HepG2 (cell line): ENCODE results near the gene KDM4B. TPM values are rescaled to one million over a fixed set of nuclear protein-coding genes. Genes with fewer than 3 reads are reported as not detected.

Experiments used
- CCAR2 ChIP-seq: fragments of 200-400 bp; formaldehyde crosslinking; optimal IDR thresholded peaks from 2 replicates; pipeline ENCODE3; 2018; ENCODE audit warnings: low read depth, mild to moderate bottlenecking, low read length, moderate library complexity
- DDIT3 ChIP-seq: sonication (generic); formaldehyde crosslinking; IDR thresholded peaks from 2 replicates; pipeline ENCODE4 v1.4.0; 2020; ENCODE audit warnings: mild to moderate bottlenecking, missing genetic modification reagents
- DPF2 ChIP-seq: sonication (generic); formaldehyde crosslinking; IDR thresholded peaks from 2 replicates; pipeline ENCODE4 v1.4.0; 2020; ENCODE audit warnings: mild to moderate bottlenecking, low read depth, missing genetic modification reagents, borderline replicate concordance
- GABPB1 ChIP-seq: IDR thresholded peaks from 2 replicates; pipeline ENCODE4 v1.6.1; 2016; ENCODE audit warnings: mild to moderate bottlenecking, missing genetic modification reagents, moderate library complexity, missing compliant biosample characterization
- GATAD2A ChIP-seq: IDR thresholded peaks from 2 replicates; pipeline ENCODE4 v1.6.1; 2016
- HINFP ChIP-seq: sonication (generic); formaldehyde crosslinking; IDR thresholded peaks from 2 replicates; pipeline ENCODE4 v1.4.0; 2020; ENCODE audit warnings: low read depth, mild to moderate bottlenecking, missing genetic modification reagents
- MXD1 ChIP-seq: sonication (generic); formaldehyde crosslinking; IDR thresholded peaks from 2 replicates; pipeline ENCODE4 v1.4.0; 2020; ENCODE audit warnings: mild to moderate bottlenecking, missing genetic modification reagents
- NONO ChIP-seq, 2 experiments: fragments of 450-650 bp in 1 of 2; sonication (generic) in 1 of 2; formaldehyde crosslinking in 1 of 2; IDR thresholded peaks in 1 of 2; conservative IDR thresholded peaks in 1 of 2; 2 replicates each; pipeline versions ENCODE4 v1.6.1 to v1.8.0; 2017 to 2022; ENCODE audit warnings: mild to moderate bottlenecking in 1 of 2, missing genetic modification reagents in 1 of 2, moderate library complexity in 1 of 2
- PITX1 ChIP-seq: sonication (generic); formaldehyde crosslinking; IDR thresholded peaks from 2 replicates; pipeline ENCODE4 v1.5.1; 2020; ENCODE audit warnings: mild to moderate bottlenecking, missing genetic modification reagents
- RAD21 ChIP-seq: fragments of 450-650 bp; formaldehyde crosslinking; IDR thresholded peaks from 2 replicates; pipeline ENCODE4 v1.5.0; 2020; ENCODE audit warnings: mild to moderate bottlenecking
- SIX1 ChIP-seq: sonication (generic); formaldehyde crosslinking; IDR thresholded peaks from 2 replicates; pipeline ENCODE4 v1.4.0; 2020; ENCODE audit warnings: missing genetic modification reagents, borderline replicate concordance
- SKIL ChIP-seq: sonication (generic); formaldehyde crosslinking; IDR thresholded peaks from 2 replicates; pipeline ENCODE4 v1.8.0; 2022; ENCODE audit warnings: missing genetic modification reagents, mild to moderate bottlenecking, moderate library complexity, borderline replicate concordance
- ZBTB4 ChIP-seq: sonication (generic); formaldehyde crosslinking; IDR thresholded peaks from 2 replicates; pipeline ENCODE4 v1.4.0; 2020; ENCODE audit warnings: missing genetic modification reagents, mild to moderate bottlenecking, borderline replicate concordance
- ZNF350 ChIP-seq: sonication (generic); formaldehyde crosslinking; IDR thresholded peaks from 2 replicates; pipeline ENCODE4 v1.4.0; 2020; ENCODE audit warnings: mild to moderate bottlenecking, low read depth, missing genetic modification reagents, borderline replicate concordance
- ZNF362 ChIP-seq: sonication (generic); formaldehyde crosslinking; IDR thresholded peaks from 2 replicates; pipeline ENCODE4 v1.4.0; 2020; ENCODE audit warnings: missing genetic modification reagents, mild to moderate bottlenecking, borderline replicate concordance
- polyA plus RNA-seq, 8 experiments: library from polyadenylated mRNA; depleted of rRNA in 3 of 8; stranded (reverse) in 7 of 8; unstranded in 1 of 8; fragments of >200 nt; fragmentation: Illumina TruSeq in 4 of 8; extraction: Trizol in 4 of 8; gene quantifications; 2 replicates each; pipeline versions ENCODE4 v1.2.1 to v1.2.3, GENCODE V29; 2011 to 2016; ENCODE audit warnings: low read depth in 4 of 8, missing spikeins in 1 of 8, mixed read lengths in 1 of 8; ENCODE audit not compliant: insufficient read depth in 1 of 8
- total RNA-seq, 5 experiments: library from RNA; depleted of rRNA; stranded (reverse); fragments of >200 nt; fragmentation: Illumina TruSeq; extraction: Trizol; gene quantifications; 2 replicates each; pipeline ENCODE4 v1.2.3, GENCODE V29; 2016; ENCODE audit warnings: low read depth in 1 of 5
- TF ChIP-seq, protein P1 (sequence below): sonication (generic); formaldehyde crosslinking; conservative IDR thresholded peaks from 2 replicates; pipeline ENCODE4 v1.4.0; 2020; ENCODE audit warnings: missing genetic modification reagents
- TF ChIP-seq, protein P2 (sequence below): sonication (generic); formaldehyde crosslinking; IDR thresholded peaks from 2 replicates; pipeline ENCODE4 v1.8.0; 2022; ENCODE audit warnings: mild to moderate bottlenecking, missing genetic modification reagents, moderate library complexity

Gene KDM4B
- total and polyA plus RNA-seq, 2 of the 13 experiments (the other 11 are each of a cell fraction or from before 2014, with no cell fraction given): 4.9 to 14.6 TPM

GRCh38 chr19:5001615-5002014 lies 32.7 kb downstream of the KDM4B start (continued):
- no peak for TF ChIP-seq HINFP (CRISPR knock-in tag)
- TF ChIP-seq DPF2: no peak
- no peak for TF ChIP-seq NONO (IDR thresholded peaks at IDR 0.05)
- TF ChIP-seq NONO (CRISPR knock-in tag; conservative IDR thresholded peaks at IDR 0.05): no peak
- TF ChIP-seq SIX1 (CRISPR knock-in tag): no peak
- TF ChIP-seq GATAD2A (CRISPR knock-in tag): no peak
- no peak for TF ChIP-seq CCAR2
- TF ChIP-seq ZBTB4 (CRISPR knock-in tag): peak; percentile 47; the same call in 1 of the 2 replicates
- no peak for TF ChIP-seq PITX1 (CRISPR knock-in tag)
- TF ChIP-seq ZNF350 (CRISPR knock-in tag): 0 out of 2 replicates have a peak, but pooled peaks have one; percentile 7
- no peak for TF ChIP-seq MXD1 (CRISPR knock-in tag)
- TF ChIP-seq SKIL (CRISPR knock-in tag): no peak
- TF ChIP-seq GABPB1 (CRISPR knock-in tag): no peak
- TF ChIP-seq RAD21 (CRISPR knock-in tag): 0 out of 2 replicates have a peak, but pooled peaks have one; percentile 20
- TF ChIP-seq ZNF362: no peak
- no peak for TF ChIP-seq DDIT3 (CRISPR knock-in tag)
- TF ChIP-seq, protein P1, sequence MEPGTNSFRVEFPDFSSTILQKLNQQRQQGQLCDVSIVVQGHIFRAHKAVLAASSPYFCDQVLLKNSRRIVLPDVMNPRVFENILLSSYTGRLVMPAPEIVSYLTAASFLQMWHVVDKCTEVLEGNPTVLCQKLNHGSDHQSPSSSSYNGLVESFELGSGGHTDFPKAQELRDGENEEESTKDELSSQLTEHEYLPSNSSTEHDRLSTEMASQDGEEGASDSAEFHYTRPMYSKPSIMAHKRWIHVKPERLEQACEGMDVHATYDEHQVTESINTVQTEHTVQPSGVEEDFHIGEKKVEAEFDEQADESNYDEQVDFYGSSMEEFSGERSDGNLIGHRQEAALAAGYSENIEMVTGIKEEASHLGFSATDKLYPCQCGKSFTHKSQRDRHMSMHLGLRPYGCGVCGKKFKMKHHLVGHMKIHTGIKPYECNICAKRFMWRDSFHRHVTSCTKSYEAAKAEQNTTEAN (CRISPR knock-in tag): no peak
- TF ChIP-seq, protein P2, sequence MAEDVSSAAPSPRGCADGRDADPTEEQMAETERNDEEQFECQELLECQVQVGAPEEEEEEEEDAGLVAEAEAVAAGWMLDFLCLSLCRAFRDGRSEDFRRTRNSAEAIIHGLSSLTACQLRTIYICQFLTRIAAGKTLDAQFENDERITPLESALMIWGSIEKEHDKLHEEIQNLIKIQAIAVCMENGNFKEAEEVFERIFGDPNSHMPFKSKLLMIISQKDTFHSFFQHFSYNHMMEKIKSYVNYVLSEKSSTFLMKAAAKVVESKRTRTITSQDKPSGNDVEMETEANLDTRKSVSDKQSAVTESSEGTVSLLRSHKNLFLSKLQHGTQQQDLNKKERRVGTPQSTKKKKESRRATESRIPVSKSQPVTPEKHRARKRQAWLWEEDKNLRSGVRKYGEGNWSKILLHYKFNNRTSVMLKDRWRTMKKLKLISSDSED (CRISPR knock-in tag): no peak
